Measurements from ENCODE around the gene SPSB2. TPM values are rescaled to one million over a fixed set of nuclear protein-coding genes. Genes with fewer than 3 reads are reported as not detected.
A peak's percentile ranks its signal among the peaks of the same experiment; 100 is the strongest.
"Not testable (repeated sequence)": the region's sequence is repeated elsewhere in the genome, so short reads cannot be mapped to it uniquely, and the experiment has no call there.

The SPSB2 gene
- total and polyA plus RNA-seq, 3 donors from 2014 or later = 11.6 to 22.0 (median 21.3) TPM

GRCh38 chr12:6891646-6892001 is 18.5 kb upstream of the SPSB2 start:
- 48 to 55% methylated on average over 5 of the region's 5 CpGs for WGBS, 2 donors
- Histone ChIP-seq H3K9me3 (no peaks in the 10 kb centered on the region), H3K27me3 (no peaks in the 10 kb centered on the region), H3K36me3 (ENCODE audit: low read depth, missing control alignments) (no peaks in the 10 kb centered on the region), H3K27ac (peak overlapping the region; percentile 93 to 95), H3K4me1 (no peaks in the 10 kb centered on the region), H3K4me3 (peak overlapping the region; percentile 39 to 70)
- intact Hi-C loops (cut with DNase I; ENCODE audit: low total_unique reads) = no loop called here
- DNase-seq = no peak
- TF ChIP-seq CTCF (IDR thresholded peaks at IDR 0.05) (no peak), POLR2A (IDR thresholded peaks at IDR 0.05) (no peak)

- peak overlapping the region; percentile 39 to 70 for H3K4me3 ChIP-seq
- H3K36me3 ChIP-seq (ENCODE audit: low read depth, missing control alignments) = no peaks in the 10 kb centered on the region
- TF ChIP-seq CTCF (IDR thresholded peaks at IDR 0.05) (peak; percentile 69 to 95 (median 90)), POLR2A (IDR thresholded peaks at IDR 0.05) (peak; percentile 61)
- H3K4me1 ChIP-seq = no peaks in the 10 kb centered on the region
- DNase-seq = peak; percentile 98
- H3K9me3 ChIP-seq = no peaks in the 10 kb centered on the region
- peak overlapping the region; percentile 93 to 95 for H3K27ac ChIP-seq
- no peaks in the 10 kb centered on the region for H3K27me3 ChIP-seq
- intact Hi-C loops (cut with DNase I; ENCODE audit: low total_unique reads) = no loop called here
- 1 to 2% methylated on average over 7 to 67 of the region's 68 CpGs for WGBS, 2 donors
Measured at GRCh38 chr12:6890789-6891645, 17.9 kb upstream of the SPSB2 start.

GRCh38 chr12:6889775-6890573 is 16.9 kb upstream of the SPSB2 start:
- WGBS, 2 donors = 66 to 76% methylated on average over 21 of the region's 21 CpGs
- H3K4me1 ChIP-seq; H3K36me3 ChIP-seq (ENCODE audit: low read depth, missing control alignments); DNase-seq; H3K9me3 ChIP-seq; H3K27me3 ChIP-seq; intact Hi-C loops (cut with DNase I; ENCODE audit: low total_unique reads): not testable (repeated sequence)
- peak overlapping the region; percentile 92 to 95 for H3K27ac ChIP-seq
- peak overlapping the region; percentile 39 to 70 for H3K4me3 ChIP-seq

GRCh38 chr12:6888794-6889193 is 15.7 kb upstream of the SPSB2 start:
- H3K36me3 ChIP-seq (ENCODE audit: low read depth, missing control alignments); DNase-seq; H3K4me3 ChIP-seq; H3K27ac ChIP-seq; intact Hi-C loops (cut with DNase I; ENCODE audit: low total_unique reads); H3K4me1 ChIP-seq; H3K9me3 ChIP-seq; H3K27me3 ChIP-seq: not testable (repeated sequence)
- 80 to 81% methylated on average over 7 of the region's 7 CpGs for WGBS, 2 donors

GRCh38 chr12:6888360-6888759 is 15.3 kb upstream of the SPSB2 start:
- Histone ChIP-seq H3K4me1 (no peaks in the 10 kb centered on the region), H3K4me3 (no peak overlapping the region), H3K27ac (no peak overlapping the region), H3K9me3 (no peaks in the 10 kb centered on the region), H3K36me3 (ENCODE audit: low read depth, missing control alignments) (no peaks in the 10 kb centered on the region), H3K27me3 (no peaks in the 10 kb centered on the region)
- no peak for DNase-seq
- 82 to 89% methylated on average over 1 to 2 of the region's 2 CpGs for WGBS, 2 donors
- TF ChIP-seq POLR2A (IDR thresholded peaks at IDR 0.05) = no peak
- no peak for TF ChIP-seq CTCF (IDR thresholded peaks at IDR 0.05)
- intact Hi-C loops (cut with DNase I; ENCODE audit: low total_unique reads) = no loop called here
